GM19395 (cell line): Measurements from ENCODE around the gene FBH1.
"Not testable (repeated sequence)": the region's sequence is repeated elsewhere in the genome, so short reads cannot be mapped to it uniquely, and the experiment has no call there.

ENCODE experiments used
- ATAC-seq: cut with Tn5 transposase; IDR thresholded peaks from one replicate; pipeline ENCODE4 v1.9.1; 2021; ENCODE audit warnings: mild to moderate bottlenecking, moderate library complexity; ENCODE audit not compliant: unreplicated experiment

Gene FBH1

GRCh38 chr10:5956146-5956936 is 66.3 kb downstream of the FBH1 start:
- ATAC-seq = no peak

GRCh38 chr10:5958077-5958476 is 68.0 kb downstream of the FBH1 start:
- no peak for ATAC-seq

GRCh38 chr10:5958675-5959074 is 68.6 kb downstream of the FBH1 start:
- no peak for ATAC-seq

GRCh38 chr10:5959142-5959541 is 69.1 kb downstream of the FBH1 start:
- no peak for ATAC-seq

GRCh38 chr10:5959581-5960069 is 69.6 kb downstream of the FBH1 start:
- no peak for ATAC-seq

- ATAC-seq = no peak
These were observed 70.3 kb downstream of the FBH1 start for GRCh38 chr10:5960070-5960972.

GRCh38 chr10:5960973-5961275 is 70.9 kb downstream of the FBH1 start:
- ATAC-seq = not testable (repeated sequence)

GRCh38 chr10:5961405-5962100 is 71.5 kb downstream of the FBH1 start:
- ATAC-seq = no peak

GRCh38 chr10:5962358-5962940 is 72.4 kb downstream of the FBH1 start:
- ATAC-seq = not testable (repeated sequence)

- ATAC-seq = no peak
These were observed 73.0 kb downstream of the FBH1 start for GRCh38 chr10:5963071-5963470.

- ATAC-seq = no peak
These were observed 73.5 kb downstream of the FBH1 start for GRCh38 chr10:5963591-5963990.

GRCh38 chr10:5964736-5965135 is 74.7 kb downstream of the FBH1 start:
- ATAC-seq = no peak

- ATAC-seq = no peak
These were observed 75.2 kb downstream of the FBH1 start for GRCh38 chr10:5965266-5965665.

GRCh38 chr10:5968037-5968680 is 78.1 kb downstream of the FBH1 start:
- no peak for ATAC-seq

- no peak for ATAC-seq
These were observed 78.8 kb downstream of the FBH1 start for GRCh38 chr10:5968681-5969453.

- ATAC-seq = no peak
These were observed 80.0 kb downstream of the FBH1 start for GRCh38 chr10:5970066-5970465.

GRCh38 chr10:5970527-5970926 is 80.5 kb downstream of the FBH1 start:
- ATAC-seq = no peak

GRCh38 chr10:5971315-5971832 is 81.3 kb downstream of the FBH1 start:
- ATAC-seq = no peak

GRCh38 chr10:5971886-5972285 is 81.8 kb downstream of the FBH1 start:
- no peak for ATAC-seq

GRCh38 chr10:5973069-5973468 is 83.0 kb downstream of the FBH1 start:
- no peak for ATAC-seq
